Head of caudate nucleus (tissue), 42 donors: ENCODE data around the gene GPAM.
A peak's percentile ranks its signal among the peaks of the same experiment; 100 is the strongest.

Source experiments
- DNase-seq, 42 donors: peaks; one replicate each; pipeline versions ENCODE4 v3.0.0 to v3.0.0-alpha.2; 2020 to 2021; ENCODE audit warnings: mixed read lengths in 7 of 42
- intact Hi-C: fragments of 100-400 bp; cut with DNase I; formaldehyde crosslinking; loops from one replicate; pipeline ENCODE4 v1.15.0; 2022

Gene GPAM

DNA sequence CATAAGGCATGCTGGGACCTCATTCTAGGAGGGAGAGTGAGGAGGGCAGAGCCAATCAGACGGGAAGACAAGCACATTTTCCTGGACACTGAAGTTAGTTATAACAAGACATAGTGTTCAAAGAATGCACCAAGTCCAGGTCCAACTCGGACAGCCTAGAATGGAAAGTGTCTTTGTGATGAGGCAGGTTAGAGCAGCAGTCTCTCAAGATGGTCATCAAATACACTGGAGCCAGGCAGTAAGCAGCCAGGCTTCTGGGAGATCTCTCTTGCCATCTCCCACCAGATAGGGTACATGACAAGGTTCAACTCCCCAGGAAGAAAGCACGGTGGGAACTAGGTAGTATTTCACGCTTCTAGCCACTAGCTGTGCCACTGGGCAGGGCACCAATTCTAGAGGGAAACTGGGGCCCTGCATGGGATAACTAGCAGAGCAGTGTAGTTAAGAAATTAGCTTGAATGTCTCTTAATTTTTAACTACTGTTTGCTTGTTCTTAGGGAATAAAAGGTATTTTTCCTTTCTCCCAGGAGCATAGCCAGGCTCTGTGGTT is 7.6 kb upstream of the GPAM start:
- intact Hi-C loops = no loop called here
- DNase-seq = no peak

- peak in 12 of 42 donors; percentile 19 to 68 (median 41) for DNase-seq
- intact Hi-C loops = no loop called here
These were observed 5.9 kb upstream of the GPAM start for GRCh38 chr10:112189465-112189864.

GRCh38 chr10:112187527-112187926 is 4.0 kb upstream of the GPAM start:
- DNase-seq = no peak
- intact Hi-C loops = no loop called here

GRCh38 chr10:112185959-112186358 is 2.4 kb upstream of the GPAM start:
- DNase-seq = no peak
- intact Hi-C loops = no loop called here

GRCh38 chr10:112184379-112184778 is 814 bp upstream of the GPAM start:
- DNase-seq = no peak
- intact Hi-C loops = no loop called here

- DNase-seq = no peak
- intact Hi-C loops = no loop called here
These were observed 447 bp upstream of the GPAM start for GRCh38 chr10:112184052-112184371.

GRCh38 chr10:112182784-112183328 is 709 bp downstream of the GPAM start:
- intact Hi-C loops = no loop called here

GRCh38 chr10:112177247-112177646 is 6.3 kb downstream of the GPAM start:
- DNase-seq = no peak
- intact Hi-C loops = no loop called here

More at GRCh38 chr10:112182784-112183328, 709 bp downstream of the GPAM start:
- peak in 2 of 42 donors; percentile 13 to 15 for DNase-seq

- no peak for DNase-seq
- intact Hi-C loops = no loop called here
These were observed 7.0 kb downstream of the GPAM start for GRCh38 chr10:112176543-112176942.

GRCh38 chr10:112175409-112175808 is 8.2 kb downstream of the GPAM start:
- no peak for DNase-seq
- intact Hi-C loops = no loop called here

DNA sequence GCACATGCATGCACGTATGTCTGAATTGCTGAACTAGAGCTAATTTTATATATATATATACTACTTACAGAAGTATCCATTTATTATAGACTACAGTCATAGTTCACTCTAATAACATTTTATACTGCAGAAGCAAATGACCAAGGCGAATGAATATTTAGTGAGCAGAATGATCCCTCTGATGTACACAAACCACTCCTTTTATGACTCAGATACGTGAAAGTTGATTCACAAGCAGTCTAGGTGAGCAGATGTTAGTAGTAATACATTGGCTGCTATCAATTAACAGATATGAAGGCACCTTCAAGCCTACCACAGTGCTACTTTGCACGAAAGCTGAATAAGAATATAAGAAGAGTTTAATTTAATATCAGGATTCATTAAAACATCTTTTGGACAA is 10.4 kb downstream of the GPAM start:
- intact Hi-C loops = no loop called here

DNA sequence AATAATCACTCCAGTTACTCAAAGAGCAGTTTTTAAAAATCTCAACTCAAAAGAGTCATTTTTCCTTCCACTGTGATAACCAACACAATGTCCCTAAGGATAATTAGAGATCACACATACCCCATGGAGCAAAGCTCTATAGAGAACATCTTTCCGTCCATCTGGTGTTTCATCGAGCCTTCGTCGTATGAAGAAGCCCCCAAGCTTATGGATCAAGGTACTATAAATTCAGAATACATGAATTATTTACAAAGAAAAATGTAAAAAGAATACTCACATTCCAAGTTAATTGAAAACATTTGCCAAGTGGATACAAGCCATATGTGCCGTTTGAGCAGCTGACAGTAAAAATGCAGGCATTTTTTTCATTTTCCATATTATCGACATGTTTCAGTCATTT is 14.8 kb downstream of the GPAM start:
- intact Hi-C loops = no loop called here
- no peak for DNase-seq

More for the DNA sequence above, 10.4 kb downstream of the GPAM start:
- DNase-seq = no peak

DNA sequence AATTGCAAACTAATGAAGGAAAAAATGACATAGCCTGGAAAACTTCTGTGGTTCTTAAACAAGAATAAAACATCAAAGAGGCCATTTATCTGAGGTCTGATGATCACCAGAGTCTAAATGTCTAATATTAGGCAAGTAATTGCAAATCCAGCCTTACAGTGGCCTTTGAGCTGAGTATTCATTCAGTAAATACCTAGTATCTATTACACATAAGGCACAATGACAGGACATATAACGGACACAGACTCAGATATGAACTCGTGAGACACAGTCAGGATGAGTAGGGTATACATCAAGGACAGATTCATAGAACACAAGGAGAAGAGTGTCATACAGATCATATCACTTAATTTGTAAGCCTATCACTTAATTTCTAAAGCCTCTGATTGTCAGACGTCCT is 16.8 kb downstream of the GPAM start:
- intact Hi-C loops = no loop called here

GRCh38 chr10:112161757-112162518 is 21.6 kb downstream of the GPAM start:
- DNase-seq = no peak
- intact Hi-C loops = no loop called here

More for the DNA sequence above, 16.8 kb downstream of the GPAM start:
- no peak for DNase-seq

- no peak for DNase-seq
- intact Hi-C loops = no loop called here
These were observed 22.7 kb downstream of the GPAM start for GRCh38 chr10:112160834-112161233.

- intact Hi-C loops = no loop called here
- no peak for DNase-seq
These were observed 24.1 kb downstream of the GPAM start for GRCh38 chr10:112159469-112159868.

GRCh38 chr10:112151524-112152039 is 32.0 kb downstream of the GPAM start:
- peak in 1 of 42 donors; percentile 40 for DNase-seq
- intact Hi-C loops = no loop called here

DNA sequence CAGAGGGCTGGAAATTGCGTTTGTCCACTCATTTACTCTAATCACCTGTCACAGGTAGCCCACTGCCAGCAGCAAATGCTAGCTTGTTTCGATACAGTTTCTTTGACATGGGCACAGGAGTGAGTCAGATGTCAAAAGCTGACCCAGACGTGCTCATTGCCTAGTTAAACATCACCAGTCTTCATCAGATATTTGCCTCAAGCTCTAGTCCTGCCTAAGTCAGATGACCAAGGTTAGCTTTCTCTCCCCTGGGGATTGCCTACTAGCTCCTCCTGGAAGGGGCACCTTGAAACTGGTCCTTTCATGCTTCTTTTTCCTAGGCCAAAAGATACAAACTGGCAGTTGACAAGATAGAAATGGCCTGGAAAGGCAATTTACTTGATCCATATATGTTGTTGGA is 35.2 kb downstream of the GPAM start:
- DNase-seq = no peak
- intact Hi-C loops = no loop called here

GRCh38 chr10:112146799-112147198 is 36.8 kb downstream of the GPAM start:
- intact Hi-C loops = no loop called here
- peak in 1 of 42 donors; percentile 21 for DNase-seq

GRCh38 chr10:112145263-112145662 is 38.3 kb downstream of the GPAM start:
- peak in 1 of 42 donors; percentile 20 for DNase-seq
- intact Hi-C loops = no loop called here

- no peak for DNase-seq
- intact Hi-C loops = no loop called here
These were observed 40.1 kb downstream of the GPAM start for GRCh38 chr10:112143420-112143819.
